GM12872 (cell line): ENCODE measurements around the gene FHL1.

Experiments
- TF ChIP-seq, protein P1 (sequence below): IDR thresholded peaks from 3 replicates; pipeline ENCODE4 v1.5.1; 2011; ENCODE audit warnings: low read depth, mild to moderate bottlenecking, low read length, moderate library complexity; ENCODE audit not compliant: insufficient read depth

The FHL1 gene

DNA sequence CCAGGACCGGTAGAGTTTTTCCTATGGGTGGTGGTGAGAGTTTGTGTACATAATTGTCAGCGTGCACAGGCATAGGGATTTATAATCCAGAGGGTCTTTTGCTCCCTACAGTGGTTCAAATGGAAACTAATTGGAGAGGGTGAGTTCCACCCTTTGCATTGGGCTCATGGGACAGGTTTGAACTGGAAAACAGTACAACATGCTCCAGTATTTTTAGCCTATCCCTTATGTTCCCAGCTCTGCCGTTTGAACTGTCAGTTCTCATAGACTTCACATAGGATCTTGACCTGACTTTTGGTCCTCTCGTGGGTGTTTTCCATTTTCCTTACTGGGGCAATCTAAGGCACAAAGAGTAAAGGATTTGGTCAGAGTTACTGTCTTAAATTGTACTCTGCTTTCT is 31.8 kb downstream of the FHL1 start:
- TF ChIP-seq, protein P1, sequence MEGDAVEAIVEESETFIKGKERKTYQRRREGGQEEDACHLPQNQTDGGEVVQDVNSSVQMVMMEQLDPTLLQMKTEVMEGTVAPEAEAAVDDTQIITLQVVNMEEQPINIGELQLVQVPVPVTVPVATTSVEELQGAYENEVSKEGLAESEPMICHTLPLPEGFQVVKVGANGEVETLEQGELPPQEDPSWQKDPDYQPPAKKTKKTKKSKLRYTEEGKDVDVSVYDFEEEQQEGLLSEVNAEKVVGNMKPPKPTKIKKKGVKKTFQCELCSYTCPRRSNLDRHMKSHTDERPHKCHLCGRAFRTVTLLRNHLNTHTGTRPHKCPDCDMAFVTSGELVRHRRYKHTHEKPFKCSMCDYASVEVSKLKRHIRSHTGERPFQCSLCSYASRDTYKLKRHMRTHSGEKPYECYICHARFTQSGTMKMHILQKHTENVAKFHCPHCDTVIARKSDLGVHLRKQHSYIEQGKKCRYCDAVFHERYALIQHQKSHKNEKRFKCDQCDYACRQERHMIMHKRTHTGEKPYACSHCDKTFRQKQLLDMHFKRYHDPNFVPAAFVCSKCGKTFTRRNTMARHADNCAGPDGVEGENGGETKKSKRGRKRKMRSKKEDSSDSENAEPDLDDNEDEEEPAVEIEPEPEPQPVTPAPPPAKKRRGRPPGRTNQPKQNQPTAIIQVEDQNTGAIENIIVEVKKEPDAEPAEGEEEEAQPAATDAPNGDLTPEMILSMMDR: no peak

DNA sequence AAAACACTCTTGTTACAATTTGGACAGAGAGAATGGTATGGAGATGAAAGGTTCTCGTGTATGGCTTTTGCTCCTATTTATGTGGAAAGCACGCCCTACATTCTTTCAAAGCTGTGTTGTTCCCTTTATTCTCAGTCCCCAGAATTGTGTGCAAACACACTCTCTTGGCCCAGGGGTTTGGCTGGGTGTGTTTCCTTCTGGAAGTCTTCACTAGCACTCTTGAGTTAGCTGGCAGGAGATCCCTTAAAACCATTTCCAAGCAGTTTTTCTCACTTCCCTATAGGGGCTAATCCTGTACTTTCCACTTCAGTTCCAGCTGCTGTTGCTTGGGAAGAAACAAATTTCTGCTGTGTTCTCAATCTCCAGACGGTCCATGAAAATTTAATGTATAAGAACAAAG is 35.1 kb downstream of the FHL1 start:
- TF ChIP-seq, protein P1: no peak

- TF ChIP-seq, protein P1: no peak
Measured at GRCh38 chrX:136183172-136183571, 35.8 kb downstream of the FHL1 start.

DNA sequence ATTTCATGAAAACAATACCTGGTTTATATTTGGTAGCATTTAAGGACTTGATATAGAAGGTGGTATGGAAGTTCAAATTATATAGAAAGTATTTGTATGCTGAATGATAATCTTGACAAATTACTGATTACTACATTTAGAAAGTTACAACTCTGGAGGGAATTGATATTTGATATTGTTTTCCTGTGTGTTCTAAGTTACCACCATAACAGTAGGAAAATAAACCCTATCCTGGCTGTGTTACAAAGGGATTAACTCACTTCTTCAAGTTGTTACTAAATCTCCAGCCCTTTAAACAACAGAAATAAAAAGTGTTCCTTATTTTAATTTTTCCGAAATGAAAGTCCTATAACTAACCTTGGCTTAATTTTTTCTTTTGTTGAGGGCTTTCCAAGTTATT is 36.6 kb downstream of the FHL1 start:
- TF ChIP-seq, protein P1: no peak

DNA sequence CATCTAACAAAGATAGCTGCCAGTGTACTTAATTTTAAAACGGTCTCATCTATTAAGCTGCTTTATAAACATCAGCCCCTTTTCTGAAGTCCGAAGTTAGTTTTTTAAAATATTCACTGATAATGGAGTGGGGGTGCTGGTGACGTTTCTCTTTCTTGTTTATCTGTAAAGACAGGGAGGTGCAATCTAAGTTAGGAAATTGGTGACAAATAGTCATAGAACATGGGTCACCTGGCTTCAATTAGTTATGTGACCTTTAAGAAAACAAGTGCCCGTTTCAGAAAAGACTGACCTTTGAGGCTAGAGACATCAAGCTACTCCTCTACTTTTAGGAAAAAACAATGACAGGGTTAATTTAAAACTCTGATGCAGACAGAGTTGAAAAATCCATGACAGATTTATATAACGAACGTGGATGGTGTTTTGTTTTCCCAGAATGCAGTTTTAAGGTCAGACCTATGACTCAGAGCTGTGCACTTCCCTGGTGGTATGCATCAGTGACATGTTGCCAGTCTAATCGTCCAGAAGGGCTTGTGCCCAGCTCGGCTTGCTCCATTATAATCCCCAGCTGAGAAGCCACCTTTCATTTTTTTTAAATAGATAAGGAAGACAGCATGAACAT is 38.2 kb downstream of the FHL1 start:
- TF ChIP-seq, protein P1: no peak

GRCh38 chrX:136186023-136186413 is 38.7 kb downstream of the FHL1 start:
- TF ChIP-seq, protein P1: no peak

DNA sequence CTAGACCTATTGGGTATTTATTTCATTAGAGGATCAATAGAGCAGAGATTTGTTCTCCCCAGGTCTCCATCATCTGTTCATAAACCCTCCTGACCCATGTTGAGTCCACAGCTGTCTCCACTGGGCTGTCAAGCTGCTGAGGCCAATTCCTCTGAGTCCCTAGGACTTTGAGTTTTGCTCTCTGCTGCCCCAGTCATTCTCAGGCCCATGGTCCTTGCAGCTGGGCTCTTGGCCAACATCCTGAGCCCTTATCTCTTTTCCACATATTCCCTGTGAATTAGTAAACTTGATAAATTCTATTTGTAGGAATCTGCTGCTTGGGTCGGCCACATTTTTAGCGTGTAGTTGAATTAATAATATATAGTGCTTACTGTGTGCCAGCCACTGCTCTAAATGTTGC is 41.9 kb downstream of the FHL1 start:
- TF ChIP-seq, protein P1: no peak
